Esophagus muscularis mucosa (tissue), 4 donors: Measurements from ENCODE around the gene MISP3. TPM values are rescaled to one million over a fixed set of nuclear protein-coding genes. Genes with fewer than 3 reads are reported as not detected.

Experiments
- DNase-seq: peaks from one replicate; pipeline ENCODE4 v3.0.0-alpha.2; 2017; ENCODE audit errors: extremely low spot score
- H3K27ac ChIP-seq, 4 donors: fragments of 200-600 bp; sonication (generic); replicated peaks in 1 of 4; 1 replicate in 3 of 4; 2 replicates in 1 of 4; pipeline ENCODE4 v1.5.1; 2016 to 2019; ENCODE audit warnings: mild to moderate bottlenecking in 1 of 4
- H3K27me3 ChIP-seq, 4 donors: fragments of 200-600 bp; sonication (generic); one replicate each; pipeline versions ENCODE4 v1.5.1 to v1.6.0; 2016 to 2019
- H3K36me3 ChIP-seq, 4 donors: fragments of 200-600 bp; sonication (generic); one replicate each; pipeline ENCODE4 v1.5.1; 2016 to 2019
- H3K4me1 ChIP-seq, 4 donors: fragments of 200-600 bp; sonication (generic); one replicate each; pipeline ENCODE4 v1.5.1; 2016 to 2019
- H3K4me3 ChIP-seq, 4 donors: fragments of 200-600 bp; sonication (generic); 1 replicate in 2 of 4; 2 replicates in 2 of 4; pipeline ENCODE4 v1.5.1; 2016 to 2019; ENCODE audit warnings: mild to moderate bottlenecking in 4 of 4, moderate library complexity in 1 of 4
- H3K9me3 ChIP-seq, 4 donors: fragments of 200-600 bp; sonication (generic); 1 replicate in 3 of 4; 2 replicates in 1 of 4; pipeline ENCODE4 v1.5.1; 2016 to 2019
- CTCF ChIP-seq, 3 experiments: fragments of 200-600 bp in 2 of 3; fragments of 450-650 bp in 1 of 3; sonication (generic) in 2 of 3; IDR thresholded peaks; one replicate each; pipeline ENCODE4 v1.5.1; 2017 to 2019; ENCODE audit warnings: antibody characterized with exemption in 3 of 3, mild to moderate bottlenecking in 2 of 3, moderate library complexity in 1 of 3
- EP300 ChIP-seq: sonication (generic); formaldehyde crosslinking; IDR thresholded peaks from one replicate; pipeline ENCODE4 v1.6.1; 2017; ENCODE audit warnings: antibody characterized with exemption
- POLR2A ChIP-seq: fragments of 450-650 bp; IDR thresholded peaks from one replicate; pipeline ENCODE4 v1.6.1; 2017; ENCODE audit warnings: antibody characterized with exemption, moderate library complexity, mild to moderate bottlenecking, low read depth
- POLR2AphosphoS5 ChIP-seq, 2 donors: sonication (generic); formaldehyde crosslinking; IDR thresholded peaks; one replicate each; pipeline ENCODE4 v1.6.1; 2017; ENCODE audit warnings: antibody characterized with exemption in 2 of 2
- WGBS: methylation state at CpG from one replicate; pipeline ENCODE4 v1.1.5; 2018; 5-methylcytosine and 5-hydroxymethylcytosine counted together
- intact Hi-C: fragments of 100-400 bp; cut with DNase I; formaldehyde crosslinking; loops from one replicate; pipeline ENCODE4 v1.15.1; 2023
- total RNA-seq, 4 donors: library from RNA; depleted of rRNA; stranded (reverse); fragments of >200 nt; gene quantifications; one replicate each; pipeline versions ENCODE4 v1.1.0 to v1.2.1, GENCODE V29; 2016

Gene MISP3
- total RNA-seq, 4 donors from 2014 or later: 1.5 to 11.1 (median 7.6) TPM

GRCh38 chr19:14091813-14092462 lies 19.4 kb downstream of the MISP3 start:
- intact Hi-C loops: no loop called here
- 21% methylated on average over 15 of the region's 15 CpGs for WGBS
- Histone ChIP-seq H3K36me3 (peaks cover 16 to 40% (median 28%) of the 10 kb centered on the region in 4 donors), H3K9me3 (peaks cover 0 to 10% (median 7%) of the 10 kb centered on the region in 4 donors), H3K4me3 (peak overlapping the region; percentile 72 to 80 (median 75)), H3K27me3 (no peaks in the 10 kb centered on the region), H3K27ac (peak overlapping the region; percentile 94 to 97 (median 94)), H3K4me1 (peaks cover 16 to 37% (median 21%) of the 10 kb centered on the region in 4 donors)
- DNase-seq: no peak
- no peak for TF ChIP-seq POLR2AphosphoS5 (IDR thresholded peaks at IDR 0.05)
- TF ChIP-seq POLR2A: no peak
- TF ChIP-seq EP300: no peak
- no peak for TF ChIP-seq CTCF (IDR thresholded peaks at IDR 0.05)

- peaks cover 22 to 40% (median 31%) of the 10 kb centered on the region in 4 donors for H3K36me3 ChIP-seq
- no peak for DNase-seq
- H3K27ac ChIP-seq: no peak overlapping the region
- intact Hi-C loops: no loop called here
- H3K4me3 ChIP-seq: no peak overlapping the region
- WGBS: 95% methylated on average over 9 of the region's 9 CpGs
- H3K9me3 ChIP-seq: peaks cover 0 to 10% (median 7%) of the 10 kb centered on the region in 4 donors
- peaks cover 16 to 26% (median 21%) of the 10 kb centered on the region in 4 donors for H3K4me1 ChIP-seq
- TF ChIP-seq EP300 (no peak), POLR2AphosphoS5 (IDR thresholded peaks at IDR 0.05) (no peak), CTCF (IDR thresholded peaks at IDR 0.05) (no peak), POLR2A (no peak)
- no peaks in the 10 kb centered on the region for H3K27me3 ChIP-seq
Observed at GRCh38 chr19:14093117-14093823, 20.7 kb downstream of the MISP3 start.

- 86% methylated on average over 7 of the region's 7 CpGs for WGBS
- Histone ChIP-seq H3K4me3 (no peak overlapping the region), H3K27ac (no peak overlapping the region), H3K4me1 (peaks cover 8 to 12% (median 9%) of the 10 kb centered on the region in 4 donors), H3K27me3 (no peaks in the 10 kb centered on the region), H3K36me3 (peaks cover 25 to 48% (median 40%) of the 10 kb centered on the region in 4 donors), H3K9me3 (peaks cover 0 to 10% (median 7%) of the 10 kb centered on the region in 4 donors)
- intact Hi-C loops: no loop called here
- TF ChIP-seq POLR2AphosphoS5 (IDR thresholded peaks at IDR 0.05) (no peak), CTCF (IDR thresholded peaks at IDR 0.05) (no peak), POLR2A (no peak), EP300 (no peak)
- DNase-seq: no peak
Observed at GRCh38 chr19:14094854-14095253, 22.3 kb downstream of the MISP3 start.

- TF ChIP-seq CTCF (IDR thresholded peaks at IDR 0.05) (no peak), POLR2AphosphoS5 (IDR thresholded peaks at IDR 0.05) (no peak), POLR2A (no peak)
- Histone ChIP-seq H3K9me3 (peaks cover 0 to 10% (median 7%) of the 10 kb centered on the region in 4 donors), H3K4me1 (peaks cover 6 to 9% (median 8%) of the 10 kb centered on the region in 4 donors), H3K4me3 (no peak overlapping the region), H3K27ac (no peak overlapping the region), H3K27me3 (no peaks in the 10 kb centered on the region), H3K36me3 (peaks cover 38 to 64% (median 55%) of the 10 kb centered on the region in 4 donors)
- intact Hi-C loops: no loop called here
- 95% methylated on average over 6 of the region's 11 CpGs for WGBS
- no peak for DNase-seq
Observed at GRCh38 chr19:14096272-14096992, 23.8 kb downstream of the MISP3 start.
